Activated gamma-delta T cell treated with Interleukin-2 at 50 U/mL for 16 hours (primary cell): Measurements from ENCODE around the gene MYO1B.

Experiments used
- DNase-seq: peaks from one replicate; pipeline ENCODE4 v3.0.0-alpha.2; 2020

MYO1B gene

GRCh38 chr2:191264647-191265081 lies 19.5 kb downstream of the MYO1B start:
- DNase-seq: no peak

- no peak for DNase-seq
These were observed 20.3 kb downstream of the MYO1B start for GRCh38 chr2:191265311-191266170.

- DNase-seq: no peak
These were observed 21.0 kb downstream of the MYO1B start for GRCh38 chr2:191266201-191266600.

- no peak for DNase-seq
These were observed 23.4 kb downstream of the MYO1B start for GRCh38 chr2:191268596-191268995.

GRCh38 chr2:191270306-191271161 lies 25.3 kb downstream of the MYO1B start:
- DNase-seq: no peak

- DNase-seq: no peak
These were observed 26.9 kb downstream of the MYO1B start for GRCh38 chr2:191272064-191272463.

GRCh38 chr2:191274413-191274815 lies 29.2 kb downstream of the MYO1B start:
- no peak for DNase-seq

- DNase-seq: no peak
These were observed 31.7 kb downstream of the MYO1B start for GRCh38 chr2:191276792-191277465.

- DNase-seq: no peak
These were observed 35.1 kb downstream of the MYO1B start for GRCh38 chr2:191280290-191280689.

- DNase-seq: no peak
These were observed 35.9 kb downstream of the MYO1B start for GRCh38 chr2:191280834-191281756.

- no peak for DNase-seq
These were observed 40.0 kb downstream of the MYO1B start for GRCh38 chr2:191285252-191285651.

GRCh38 chr2:191287820-191288219 lies 42.6 kb downstream of the MYO1B start:
- DNase-seq: no peak

GRCh38 chr2:191289049-191289448 lies 43.8 kb downstream of the MYO1B start:
- DNase-seq: no peak

GRCh38 chr2:191291471-191291870 lies 46.3 kb downstream of the MYO1B start:
- DNase-seq: no peak

GRCh38 chr2:191292869-191293268 lies 47.7 kb downstream of the MYO1B start:
- no peak for DNase-seq

GRCh38 chr2:191295088-191295487 lies 49.9 kb downstream of the MYO1B start:
- DNase-seq: no peak

GRCh38 chr2:191296083-191297006 lies 51.1 kb downstream of the MYO1B start:
- DNase-seq: no peak

- no peak for DNase-seq
These were observed 51.8 kb downstream of the MYO1B start for GRCh38 chr2:191297033-191297432.

- DNase-seq: no peak
These were observed 53.1 kb downstream of the MYO1B start for GRCh38 chr2:191298306-191298705.

GRCh38 chr2:191299010-191299409 lies 53.8 kb downstream of the MYO1B start:
- no peak for DNase-seq

GRCh38 chr2:191299866-191300265 lies 54.7 kb downstream of the MYO1B start:
- no peak for DNase-seq
